Non-pigmented ciliary epithelial cell (primary cell): Measurements from ENCODE around the gene COL4A5.
"Not testable (repeated sequence)": the region's sequence is repeated elsewhere in the genome, so short reads cannot be mapped to it uniquely, and the experiment has no call there.

Experiments used
- DNase-seq: peaks from one replicate; pipeline ENCODE4 v3.0.0-alpha.2; 2010; ENCODE audit warnings: low read depth

The COL4A5 gene

DNA sequence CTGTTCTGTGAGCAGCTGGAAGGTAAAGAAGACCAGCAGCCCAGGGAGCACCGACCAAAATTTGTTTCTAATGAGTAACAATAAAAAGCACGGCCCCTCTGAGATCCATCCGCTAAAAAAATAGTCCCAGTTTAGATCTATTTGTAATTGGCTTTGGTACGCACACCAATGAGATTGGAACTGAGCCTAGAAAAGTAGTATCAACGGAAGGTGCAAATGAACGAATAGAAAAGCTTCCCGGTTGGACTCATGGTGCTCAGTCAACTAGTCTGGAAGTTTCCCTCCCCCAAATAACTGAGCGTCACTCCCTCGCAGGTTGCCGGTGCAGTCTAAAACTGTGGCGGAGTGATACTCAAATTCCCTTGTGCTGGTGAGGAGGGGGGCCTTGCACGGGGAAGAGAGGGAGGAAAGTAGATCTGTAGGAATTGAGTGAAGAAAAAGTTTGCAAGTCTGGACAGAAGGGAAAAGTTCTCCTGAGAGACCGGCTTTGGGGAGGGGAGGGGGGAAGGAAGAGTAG, at the start of gene COL4A5:
Gene COL4A5, plus strand, starts transcription at position 413 of the 517 bp plus-strand sequence. CDS start 288 bp downstream, outside the sequence.
- DNase-seq, result peak; percentile 51

- DNase-seq, result not testable (repeated sequence)
Measured at GRCh38 chrX:108390976-108391717, 48.5 kb upstream of the COL4A5 start.

DNA sequence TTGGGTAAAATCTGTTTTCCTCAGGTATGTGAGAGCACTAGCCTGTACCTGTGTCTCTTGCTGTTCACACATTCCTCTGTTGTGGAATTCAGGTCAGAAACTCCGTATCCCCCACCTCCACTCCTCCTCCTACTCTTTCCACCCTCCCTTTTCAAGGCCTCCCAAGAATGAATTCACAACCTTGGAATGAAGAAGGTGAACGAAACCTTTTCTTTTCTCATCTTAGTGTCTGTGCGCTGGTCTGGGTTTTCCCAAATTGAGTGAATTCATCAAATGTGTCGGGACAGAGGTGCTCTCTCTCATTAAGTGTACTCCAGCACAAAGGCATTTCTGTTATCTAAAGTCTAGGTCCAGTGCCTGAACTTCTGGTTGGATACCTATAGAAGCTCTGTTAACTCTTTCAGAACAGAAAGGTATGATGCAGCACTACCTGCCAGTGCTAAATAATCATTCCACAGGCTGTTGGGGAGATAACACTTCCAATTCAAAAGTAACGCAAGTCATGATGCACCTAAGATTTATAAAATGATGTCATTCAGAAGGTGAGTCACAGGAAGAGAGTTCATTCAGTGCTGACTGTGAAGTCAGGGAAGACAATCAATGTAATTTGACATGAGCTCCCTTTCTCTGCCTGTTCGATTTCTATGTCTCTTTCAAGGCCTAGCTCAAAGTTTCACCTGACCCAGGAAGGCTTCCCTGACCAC, 43.3 kb upstream of the COL4A5 start:
- DNase-seq, result no peak

GRCh38 chrX:108396986-108397385, 42.7 kb upstream of the COL4A5 start:
- no peak for DNase-seq

- DNase-seq, result no peak
Measured at GRCh38 chrX:108397627-108398391, 41.8 kb upstream of the COL4A5 start.

GRCh38 chrX:108399418-108400165, 40.0 kb upstream of the COL4A5 start:
- DNase-seq, result no peak

DNA sequence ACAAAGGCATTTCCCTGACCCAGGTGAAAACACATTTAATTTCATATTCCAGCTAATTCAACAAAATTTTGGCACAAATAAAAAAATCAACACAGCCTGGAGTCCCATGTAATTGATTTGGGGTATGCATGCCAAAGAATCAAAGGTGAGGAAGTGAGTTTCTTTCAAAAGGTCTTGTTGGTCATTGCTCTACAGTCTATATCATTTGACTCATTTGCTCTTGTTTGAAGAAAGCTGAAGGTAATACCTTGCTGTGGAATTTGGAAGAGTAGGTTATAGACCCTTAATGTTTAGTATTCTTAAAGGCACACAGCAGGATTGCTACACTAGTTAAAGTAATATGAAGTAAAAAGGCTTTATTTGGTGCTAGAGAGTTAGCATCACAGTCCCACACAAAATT, 26.9 kb upstream of the COL4A5 start:
- no peak for DNase-seq

GRCh38 chrX:108415146-108415545, 24.5 kb upstream of the COL4A5 start:
- no peak for DNase-seq

- DNase-seq, result no peak
Measured at GRCh38 chrX:108415891-108416290, 23.7 kb upstream of the COL4A5 start.

DNA sequence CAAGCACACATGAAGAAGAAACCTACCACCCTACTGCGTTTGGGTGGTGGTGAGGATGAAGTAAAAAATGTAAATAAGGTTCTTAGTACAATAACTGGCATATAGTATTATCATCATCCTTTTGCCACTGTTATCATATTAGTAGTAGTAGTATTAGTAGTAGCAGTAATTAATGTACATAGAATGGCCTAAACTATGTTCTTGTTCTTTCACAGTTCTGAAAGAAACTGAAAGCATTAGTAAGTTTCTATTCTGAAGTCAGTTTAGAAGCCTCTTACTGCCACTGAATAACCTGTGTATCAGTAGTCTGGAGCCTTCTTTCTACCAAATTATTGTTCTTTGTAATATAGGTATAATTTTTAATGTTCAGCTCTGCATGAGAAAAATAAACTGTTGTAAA, 22.4 kb upstream of the COL4A5 start:
- no peak for DNase-seq

DNA sequence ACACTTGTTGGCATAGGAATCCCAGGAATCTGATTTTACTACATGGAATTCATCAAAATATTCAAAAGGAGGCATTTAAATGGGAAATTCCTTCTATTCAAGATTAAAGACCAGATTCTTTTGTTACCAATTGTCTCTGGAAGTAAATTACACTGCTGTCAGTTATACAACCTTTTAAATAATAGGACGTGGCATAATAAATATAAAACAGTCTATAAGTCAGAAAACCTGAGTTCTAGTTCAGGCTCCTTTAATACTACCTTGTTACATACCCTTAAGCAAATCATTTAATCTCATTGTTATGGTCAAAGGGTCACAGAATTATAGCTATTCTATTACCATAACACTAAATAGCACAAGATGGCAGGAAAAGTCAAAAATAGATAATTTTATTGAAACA, 20.2 kb upstream of the COL4A5 start:
- no peak for DNase-seq

GRCh38 chrX:108420481-108420880, 19.2 kb upstream of the COL4A5 start:
- no peak for DNase-seq

DNA sequence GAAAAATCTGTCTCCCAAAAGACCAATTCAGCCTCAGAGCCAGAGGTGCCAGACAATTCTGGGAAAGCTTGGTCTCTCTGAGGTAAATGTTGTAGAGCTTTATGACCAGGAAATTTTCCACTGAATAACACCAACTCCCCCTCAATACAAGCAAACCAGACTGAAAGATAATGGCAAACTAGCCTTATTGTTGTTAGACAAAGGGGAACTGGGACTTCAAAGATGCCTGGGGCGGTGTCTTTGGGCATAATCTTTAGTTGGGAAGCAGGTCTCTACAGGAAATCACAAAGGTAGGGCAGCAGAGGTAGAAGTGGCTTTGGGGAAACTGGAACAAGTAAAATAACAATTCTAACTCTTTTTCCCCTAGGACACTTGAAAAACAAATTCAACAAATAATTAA, 13.4 kb upstream of the COL4A5 start:
- no peak for DNase-seq

DNA sequence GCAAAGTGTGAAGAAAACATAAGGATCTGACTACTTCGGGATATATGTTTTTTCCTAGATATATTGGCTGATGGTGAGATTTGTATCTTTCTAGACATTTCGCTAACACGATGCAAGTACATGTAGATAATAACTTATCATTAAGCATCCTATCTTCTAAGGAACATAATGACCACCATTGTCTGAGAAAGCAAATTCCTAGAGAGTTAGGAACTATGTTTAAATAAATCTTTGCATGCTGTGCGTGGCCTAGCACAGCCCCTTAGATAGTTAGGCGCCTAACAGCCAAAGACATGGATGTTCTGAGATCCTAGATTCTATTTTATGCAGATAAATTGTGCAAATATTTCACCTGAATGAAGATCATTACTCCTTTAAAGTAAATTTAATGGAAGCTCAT, 4.4 kb upstream of the COL4A5 start:
- DNase-seq, result no peak

GRCh38 chrX:108437349-108438109, 2.1 kb upstream of the COL4A5 start:
- no peak for DNase-seq

- no peak for DNase-seq
Measured at GRCh38 chrX:108438110-108438623, 1.5 kb upstream of the COL4A5 start, which contains the start of gene COL4A6. TSS of gene COL4A6 (minus strand) at chrX:108438422. CDS start at chrX:108438196, 226 bp downstream.

DNA sequence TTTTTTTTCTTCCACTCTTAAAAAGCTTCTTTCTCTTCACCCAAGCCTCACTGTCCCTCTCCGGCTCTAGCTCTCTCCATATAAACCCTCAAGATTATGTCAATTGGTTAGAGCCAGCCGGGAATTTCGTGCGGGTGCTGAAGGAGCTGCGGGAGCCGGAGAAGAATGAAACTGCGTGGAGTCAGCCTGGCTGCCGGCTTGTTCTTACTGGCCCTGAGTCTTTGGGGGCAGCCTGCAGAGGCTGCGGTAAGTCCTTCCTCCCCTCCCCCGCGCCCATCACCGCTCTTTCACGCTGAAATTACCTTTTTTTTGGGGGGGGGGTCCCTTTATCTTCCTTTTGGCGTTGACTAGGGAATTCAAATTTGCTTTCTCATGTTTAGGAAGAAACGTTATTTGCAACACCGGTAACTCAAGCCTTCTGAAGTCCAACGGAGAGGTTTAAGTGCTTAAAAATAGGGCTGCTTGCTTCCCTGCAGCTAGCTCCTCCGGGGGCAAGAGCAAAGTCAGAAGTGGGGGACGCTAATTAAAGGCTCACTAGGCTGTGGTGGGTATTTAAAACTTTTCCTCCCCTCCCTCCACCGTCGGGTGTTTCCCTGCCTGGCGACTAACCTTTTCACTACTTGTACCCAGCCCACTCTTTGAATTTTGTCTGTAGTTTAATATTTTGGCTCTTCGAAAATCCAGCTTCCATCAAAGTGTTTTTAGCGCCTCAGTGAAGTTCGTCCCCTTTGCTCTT, 491 bp downstream of the COL4A5 start:
- no peak for DNase-seq

DNA sequence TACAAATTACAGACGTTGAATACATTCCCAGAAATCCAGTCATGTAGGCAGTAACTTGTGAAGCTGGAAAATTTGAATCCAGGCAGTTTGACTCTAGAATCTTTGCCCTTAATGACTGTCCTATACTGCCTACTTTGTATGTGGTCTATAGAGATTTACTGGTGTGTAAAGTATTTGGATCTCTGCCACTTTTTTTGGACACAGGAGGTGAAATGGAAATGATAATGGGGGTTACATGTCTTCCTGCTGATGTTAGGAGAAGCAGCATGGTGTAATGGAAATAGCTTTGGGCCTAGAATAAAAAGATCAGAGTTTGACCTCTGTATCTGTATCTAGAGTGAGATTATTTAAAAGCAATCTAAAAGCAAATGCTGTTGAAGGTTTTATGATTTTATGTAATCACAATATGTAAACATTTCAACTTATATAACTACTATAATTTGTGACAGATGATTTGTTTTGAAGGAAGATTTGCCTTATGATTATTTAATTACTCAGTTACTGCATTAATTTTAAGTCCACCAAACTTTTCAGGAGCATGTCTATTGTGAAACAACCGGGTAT, 3.3 kb downstream of the COL4A5 start:
- no peak for DNase-seq

GRCh38 chrX:108447303-108447702, 7.7 kb downstream of the COL4A5 start:
- no peak for DNase-seq

DNA sequence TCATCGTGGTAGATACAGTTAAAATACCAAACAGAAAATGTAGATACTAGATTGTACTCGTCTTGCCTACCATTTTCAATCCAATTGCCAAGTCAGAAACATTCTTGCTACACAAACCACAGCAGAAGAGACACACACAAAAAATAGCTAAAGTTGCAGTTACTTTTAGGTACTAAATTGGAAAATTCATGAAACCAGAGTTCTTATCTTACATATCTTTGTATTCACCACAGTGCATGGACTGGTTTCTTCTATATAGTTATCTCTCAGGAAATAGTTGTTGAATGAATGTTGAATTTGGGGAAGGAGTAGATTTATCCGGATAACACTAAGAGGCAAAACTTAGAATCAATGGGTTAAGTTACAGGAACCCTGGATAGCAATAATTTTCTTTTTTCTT, 14.2 kb downstream of the COL4A5 start:
- no peak for DNase-seq
